Esophagus squamous epithelium (tissue), 5 donors: ENCODE data around the gene CD46. TPM values are rescaled to one million over a fixed set of nuclear protein-coding genes. Genes with fewer than 3 reads are reported as not detected.

Source experiments
- DNase-seq: peaks from one replicate; lab custom pipeline; 2025; lab: John Stamatoyannopoulos, UW
- H3K27ac ChIP-seq, 4 donors: fragments of 200-600 bp; sonication (generic); one replicate each; pipeline ENCODE4 v1.5.1; 2016 to 2019; ENCODE audit warnings: mild to moderate bottlenecking in 1 of 4
- H3K27me3 ChIP-seq, 4 donors: fragments of 200-600 bp; sonication (generic); 1 replicate in 3 of 4; 2 replicates in 1 of 4; pipeline versions ENCODE4 v1.5.1 to v1.6.0; 2017 to 2021; ENCODE audit warnings: antibody characterized with exemption in 1 of 4
- H3K36me3 ChIP-seq, 3 donors: fragments of 200-600 bp; sonication (generic); one replicate each; pipeline ENCODE4 v1.5.1; 2016 to 2019
- H3K4me1 ChIP-seq, 3 donors: fragments of 200-600 bp; sonication (generic); one replicate each; pipeline ENCODE4 v1.5.1; 2017 to 2019
- H3K4me3 ChIP-seq, 4 donors: fragments of 200-600 bp; sonication (generic); 1 replicate in 3 of 4; 2 replicates in 1 of 4; pipeline ENCODE4 v1.5.1; 2016 to 2019; ENCODE audit warnings: mild to moderate bottlenecking in 2 of 4, moderate library complexity in 1 of 4
- H3K9me3 ChIP-seq, 3 donors: fragments of 200-600 bp; sonication (generic); one replicate each; pipeline ENCODE4 v1.5.1; 2016 to 2019
- CTCF ChIP-seq, 6 experiments: fragments of 450-650 bp in 4 of 6; fragments of 200-600 bp in 2 of 6; sonication (generic) in 2 of 6; IDR thresholded peaks; one replicate each; pipeline ENCODE4 v1.5.1; 2016 to 2019; ENCODE audit warnings: antibody characterized with exemption in 6 of 6, mild to moderate bottlenecking in 4 of 6, moderate library complexity in 4 of 6
- POLR2A ChIP-seq, 4 donors: fragments of 450-650 bp; IDR thresholded peaks; one replicate each; pipeline ENCODE4 v1.6.1; 2017; ENCODE audit warnings: antibody characterized with exemption in 4 of 4, mild to moderate bottlenecking in 4 of 4, moderate library complexity in 3 of 4
- WGBS, 2 donors: methylation state at CpG; one replicate each; pipeline ENCODE4 v1.1.5; 2018; 5-methylcytosine and 5-hydroxymethylcytosine counted together
- intact Hi-C: fragments of 100-400 bp; cut with DNase I; formaldehyde crosslinking; loops from one replicate; pipeline ENCODE4 v1.15.0; 2022
- total RNA-seq, 4 donors: library from RNA; depleted of rRNA; stranded (reverse); fragments of >200 nt; gene quantifications; one replicate each; pipeline ENCODE4 v1.1.0, GENCODE V29; 2016
- donor health status: DM: yes; HTN: yes; CAD: no.

CD46 gene
- total RNA-seq, 4 donors from 2014 or later = 131 to 191 (median 157) TPM

DNA sequence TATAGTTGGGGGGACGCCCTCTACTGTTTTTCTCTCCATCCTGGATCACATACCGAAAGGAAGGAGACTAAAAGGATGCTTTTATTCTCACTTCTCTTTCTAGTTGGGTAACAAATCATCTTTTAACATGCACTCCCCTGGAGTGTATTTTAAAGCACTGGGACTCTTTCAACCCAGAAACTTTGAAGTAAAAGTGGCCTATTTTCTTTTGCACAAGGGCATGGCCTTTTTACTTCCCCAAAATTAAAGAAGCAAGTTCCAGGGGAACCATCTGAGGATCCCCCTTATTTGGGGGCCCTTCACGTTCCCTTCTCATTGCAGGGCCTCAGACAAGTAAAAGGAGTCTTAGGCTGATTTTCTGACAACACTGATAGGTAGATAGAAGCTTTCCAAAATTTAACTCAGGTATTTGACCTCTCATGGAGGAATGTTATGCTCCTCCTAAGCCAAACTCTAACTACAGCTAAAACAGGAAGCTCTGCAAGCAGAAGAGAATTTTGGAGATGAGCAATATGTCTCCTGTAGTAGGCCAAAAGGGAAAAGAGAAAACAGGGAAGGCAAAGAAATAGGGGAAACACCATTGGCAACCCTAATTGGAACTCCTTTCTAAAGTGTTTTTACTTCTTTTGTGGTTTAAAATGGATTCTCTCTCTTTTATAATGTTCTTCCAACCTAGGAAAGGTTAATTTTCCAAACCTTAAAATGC is 8.9 kb upstream of the CD46 start:
- 89 to 94% methylated on average over 3 of the region's 3 CpGs for WGBS, 2 donors
- no peak overlapping the region for H3K27ac ChIP-seq
- H3K4me1 ChIP-seq = peaks cover 0 to 3% (median 0%) of the 10 kb centered on the region in 3 donors
- DNase-seq = no peak
- intact Hi-C loops = no loop called here
- H3K9me3 ChIP-seq = no peaks in the 10 kb centered on the region
- no peaks in the 10 kb centered on the region for H3K36me3 ChIP-seq
- no peak overlapping the region for H3K4me3 ChIP-seq
- TF ChIP-seq POLR2A (IDR thresholded peaks at IDR 0.05) (no peak), CTCF (IDR thresholded peaks at IDR 0.05) (no peak)
- H3K27me3 ChIP-seq = no peaks in the 10 kb centered on the region

DNA sequence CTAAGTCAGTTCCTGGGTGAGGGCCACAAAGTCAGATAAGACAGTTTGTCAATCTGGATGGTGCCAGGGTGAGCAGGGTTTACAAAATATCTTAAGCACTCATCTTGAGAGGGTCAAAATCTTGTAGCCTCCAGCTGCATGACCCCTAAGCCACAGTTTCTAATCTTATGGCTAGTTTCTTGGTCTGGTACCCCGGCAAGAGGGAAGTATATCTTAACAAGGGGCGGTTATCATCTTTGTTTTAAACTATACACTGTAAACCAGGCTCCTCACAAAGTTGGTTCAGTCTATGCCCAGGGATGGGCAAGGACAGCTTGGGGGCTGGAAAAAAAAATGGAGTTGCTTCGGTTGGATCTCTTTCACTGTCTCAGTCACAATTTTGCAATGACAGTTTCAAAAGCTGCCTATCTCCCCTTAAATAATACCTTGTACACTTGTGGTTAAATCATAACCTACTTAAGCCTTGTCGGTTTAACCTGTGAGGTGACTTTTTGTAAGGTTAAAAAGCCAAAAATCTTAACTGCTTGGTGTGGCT is 7.8 kb upstream of the CD46 start:
- no peak overlapping the region for H3K27ac ChIP-seq
- WGBS, 2 donors = 92 to 96% methylated on average over 2 to 4 of the region's 4 CpGs
- no peaks in the 10 kb centered on the region for H3K9me3 ChIP-seq
- no peak overlapping the region for H3K4me3 ChIP-seq
- TF ChIP-seq POLR2A (IDR thresholded peaks at IDR 0.05) (no peak), CTCF (IDR thresholded peaks at IDR 0.05) (no peak)
- H3K27me3 ChIP-seq = no peaks in the 10 kb centered on the region
- intact Hi-C loops = no loop called here
- peaks cover 0 to 14% (median under 1%) of the 10 kb centered on the region in 3 donors for H3K4me1 ChIP-seq
- no peaks in the 10 kb centered on the region for H3K36me3 ChIP-seq
- DNase-seq = no peak

DNA sequence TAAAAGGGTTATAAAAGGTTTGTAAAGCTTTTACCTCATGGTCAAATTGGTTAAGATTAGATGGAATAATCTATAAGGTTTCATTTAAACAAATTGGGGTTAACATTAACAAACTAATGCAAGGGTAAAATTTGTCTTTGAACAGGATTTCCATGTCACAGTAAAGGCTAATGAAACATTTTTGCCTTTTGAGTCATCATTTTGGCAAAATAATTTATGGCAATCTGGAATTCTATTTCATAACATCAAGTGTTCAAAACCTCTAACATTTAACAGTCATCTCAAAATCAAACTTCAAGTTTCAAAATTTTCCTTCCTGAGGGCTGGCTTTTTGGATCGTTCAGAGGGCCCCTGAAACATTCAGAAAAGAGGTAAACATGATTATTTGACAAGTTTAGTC is 6.6 kb upstream of the CD46 start:
- 35 to 50% methylated on average over 1 of the region's 1 CpG for whole genome bisulfite sequencing, 2 donors
- Histone ChIP-seq H3K27me3 (no peaks in the 10 kb centered on the region), H3K27ac (no peak overlapping the region), H3K36me3 (no peaks in the 10 kb centered on the region), H3K9me3 (no peaks in the 10 kb centered on the region), H3K4me1 (peaks cover 0 to 26% (median 4%) of the 10 kb centered on the region in 3 donors), H3K4me3 (no peak overlapping the region)
- no peak for DNase-seq
- TF ChIP-seq POLR2A (IDR thresholded peaks at IDR 0.05) (no peak), CTCF (IDR thresholded peaks at IDR 0.05) (no peak)
- intact Hi-C loops = no loop called here

DNA sequence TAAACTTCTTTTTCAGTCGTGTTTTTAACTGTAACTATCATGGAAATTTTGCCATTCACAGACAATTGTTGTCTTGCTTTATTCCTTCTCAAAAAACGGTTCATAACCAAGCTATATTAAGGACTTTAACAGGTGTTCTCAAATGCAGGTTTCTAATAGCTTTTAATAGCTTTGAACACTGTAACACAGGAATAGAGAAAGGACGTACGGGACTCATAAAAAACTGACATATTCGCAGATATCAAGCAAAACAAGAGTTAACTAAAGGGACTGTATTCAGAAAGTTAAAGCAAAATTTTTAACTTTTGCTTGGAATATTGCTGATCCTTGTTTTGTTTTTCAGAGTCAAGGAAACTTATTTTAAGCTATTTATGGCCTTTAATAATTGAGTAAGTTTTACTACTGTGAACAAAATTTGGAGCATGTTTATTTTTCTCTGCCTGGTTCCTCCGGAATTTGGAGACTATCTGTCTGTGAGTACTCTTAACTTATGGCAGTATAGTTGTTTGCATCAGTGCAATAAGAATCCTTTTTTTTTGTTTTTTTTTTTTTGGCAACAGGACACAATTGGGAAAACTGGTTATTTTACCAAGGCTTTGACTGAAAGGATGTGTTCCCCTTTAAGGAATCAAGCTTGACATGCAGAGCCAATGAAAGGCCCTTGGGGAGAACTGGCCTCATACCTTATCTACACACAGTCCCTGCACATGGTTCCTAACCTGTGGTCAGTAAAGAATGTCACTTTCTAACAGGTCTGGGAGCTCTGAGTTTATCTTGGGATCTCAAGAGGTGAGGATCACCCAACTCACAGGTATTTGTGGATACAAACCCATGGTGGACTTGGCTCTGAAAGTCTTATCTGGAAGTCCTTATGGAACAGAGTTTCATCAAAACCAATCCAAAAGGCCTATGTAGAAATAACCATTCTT is 5.8 kb upstream of the CD46 start:
- Histone ChIP-seq H3K9me3 (no peaks in the 10 kb centered on the region), H3K27ac (no peak overlapping the region), H3K4me3 (no peak overlapping the region), H3K36me3 (no peaks in the 10 kb centered on the region), H3K4me1 (peaks cover 0 to 34% (median 10%) of the 10 kb centered on the region in 3 donors), H3K27me3 (no peaks in the 10 kb centered on the region)
- TF ChIP-seq CTCF (IDR thresholded peaks at IDR 0.05) = no peak
- no peak for TF ChIP-seq POLR2A (IDR thresholded peaks at IDR 0.05)
- 74 to 85% methylated on average over 6 of the region's 6 CpGs for WGBS, 2 donors
- intact Hi-C loops = no loop called here
- no peak for DNase-seq
